ENCODE results near the gene TTC39B. TPM values are rescaled to one million over a fixed set of nuclear protein-coding genes. Genes with fewer than 3 reads are reported as not detected.

The TTC39B gene
- total and polyA plus RNA-seq, 2 of the 8 experiments (the other 6 are each of a cell fraction or from before 2014, with no cell fraction given): 1.6 to 10.9 TPM

- TF ChIP-seq CHD7 (IDR thresholded peaks at IDR 0.05; ENCODE audit: insufficient replicate concordance, low read length) (no peak), TBP (IDR thresholded peaks at IDR 0.05; ENCODE audit: low read depth, low read length) (no peak), SP1 (IDR thresholded peaks at IDR 0.05; ENCODE audit: low read depth, low read length) (no peak)
Measured at GRCh38 chr9:15144622-15145061, 162.4 kb downstream of the TTC39B start (continued).

Measured in H1 (cell line).